Testis (tissue), 2 donors: Measurements from ENCODE around the gene NCAPD3.

Source experiments
- CTCF ChIP-seq, 3 experiments: fragments of 450-650 bp in 2 of 3; fragments of 200-600 bp in 1 of 3; sonication (generic) in 1 of 3; IDR thresholded peaks; one replicate each; pipeline ENCODE4 v1.5.1; 2016 to 2019; ENCODE audit warnings: antibody characterized with exemption in 3 of 3, mild to moderate bottlenecking in 2 of 3, moderate library complexity in 1 of 3
- POLR2A ChIP-seq: fragments of 450-650 bp; IDR thresholded peaks from one replicate; pipeline ENCODE4 v1.6.1; 2017; ENCODE audit warnings: antibody characterized with exemption, mild to moderate bottlenecking, moderate library complexity

GRCh38 chr11:134152696-134153095, 71.1 kb downstream of the NCAPD3 start:
- TF ChIP-seq POLR2A (no peak), CTCF (IDR thresholded peaks at IDR 0.05) (no peak)
